GM10847 (cell line): ENCODE measurements around the gene REL.

Experiments
- POLR2A ChIP-seq: IDR thresholded peaks from 2 replicates; pipeline ENCODE4 v1.6.1; 2011; ENCODE audit not compliant: insufficient read length; ENCODE audit errors: extremely low read depth

Gene REL

GRCh38 chr2:60881047-60881932 is at the start of gene REL:
REL (plus strand) TSS chr2:60881574; CDS start chr2:60881841, 267 bp downstream.
- peak; percentile 82 for TF ChIP-seq POLR2A

GRCh38 chr2:60831921-60832320 is 49.5 kb upstream of the REL start:
- TF ChIP-seq POLR2A: no peak

GRCh38 chr2:60832621-60833020 is 48.8 kb upstream of the REL start:
- TF ChIP-seq POLR2A: no peak

- no peak for TF ChIP-seq POLR2A
Observed at GRCh38 chr2:60834270-60834717, 47.1 kb upstream of the REL start.

GRCh38 chr2:60836491-60836890 is 44.9 kb upstream of the REL start:
- TF ChIP-seq POLR2A: no peak

- TF ChIP-seq POLR2A: no peak
Observed at GRCh38 chr2:60837123-60837522, 44.3 kb upstream of the REL start.

DNA sequence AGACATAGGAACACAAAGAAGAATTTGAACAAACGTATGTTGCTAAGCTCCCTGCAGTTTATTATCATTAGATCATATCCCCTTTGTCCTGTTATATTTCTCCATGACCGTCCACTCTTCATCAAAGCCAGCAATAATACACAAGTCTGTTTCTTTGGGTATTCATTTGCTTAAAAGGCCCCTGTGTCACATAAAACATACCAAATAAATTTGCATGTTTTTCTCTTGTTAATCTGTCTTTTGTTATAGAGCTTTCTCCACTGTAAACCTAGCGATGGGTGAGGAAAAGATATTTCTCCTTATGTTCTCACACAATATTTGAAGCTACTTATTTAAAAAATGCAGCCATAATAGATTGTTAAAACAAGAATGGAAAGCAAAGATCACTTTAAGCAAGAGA is 42.9 kb upstream of the REL start:
- TF ChIP-seq POLR2A: no peak

GRCh38 chr2:60839126-60839813 is 42.1 kb upstream of the REL start:
- TF ChIP-seq POLR2A: no peak

DNA sequence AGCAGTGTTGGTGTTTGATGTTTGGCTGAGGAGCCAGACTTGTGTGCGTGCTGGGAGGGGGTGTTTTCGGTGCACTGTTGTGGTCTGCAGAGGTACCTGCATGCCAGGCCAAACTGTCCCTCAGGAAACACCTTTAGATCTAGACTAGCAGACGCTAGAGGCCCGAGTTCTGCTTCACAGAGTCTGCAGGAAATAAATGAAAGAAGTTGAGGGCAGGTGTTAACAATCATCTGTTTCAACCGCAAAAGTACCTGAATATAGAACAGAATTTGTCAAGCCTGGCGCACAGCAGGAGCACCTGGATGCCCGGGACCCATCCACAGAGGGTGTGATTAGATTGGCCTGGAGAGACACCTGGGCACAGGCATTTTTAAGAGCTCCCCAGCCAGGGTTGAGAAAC is 40.5 kb upstream of the REL start:
- TF ChIP-seq POLR2A: no peak

DNA sequence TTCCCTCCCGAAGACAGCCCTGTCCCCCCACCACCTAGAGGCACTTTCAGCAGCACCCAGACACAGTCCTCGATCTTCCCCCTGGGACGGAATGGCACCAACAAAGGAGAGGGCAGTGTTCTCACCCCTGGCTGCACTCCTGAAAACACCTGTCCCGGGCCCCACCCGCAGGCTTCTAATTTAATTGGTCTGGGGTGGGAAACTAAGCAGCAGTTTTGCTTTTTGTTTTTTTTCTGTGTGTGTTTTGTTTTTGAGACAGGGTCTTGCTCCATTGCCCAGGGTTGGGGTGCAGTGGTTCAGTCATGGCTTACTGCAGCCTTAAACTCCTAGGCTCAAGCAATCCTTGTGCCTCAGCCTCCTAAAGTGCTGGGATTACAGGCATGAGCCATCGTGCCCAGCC is 38.4 kb upstream of the REL start:
- no peak for TF ChIP-seq POLR2A

GRCh38 chr2:60844105-60844504 is 37.3 kb upstream of the REL start:
- no peak for TF ChIP-seq POLR2A

- TF ChIP-seq POLR2A: no peak
Observed at GRCh38 chr2:60847854-60848253, 33.5 kb upstream of the REL start.

DNA sequence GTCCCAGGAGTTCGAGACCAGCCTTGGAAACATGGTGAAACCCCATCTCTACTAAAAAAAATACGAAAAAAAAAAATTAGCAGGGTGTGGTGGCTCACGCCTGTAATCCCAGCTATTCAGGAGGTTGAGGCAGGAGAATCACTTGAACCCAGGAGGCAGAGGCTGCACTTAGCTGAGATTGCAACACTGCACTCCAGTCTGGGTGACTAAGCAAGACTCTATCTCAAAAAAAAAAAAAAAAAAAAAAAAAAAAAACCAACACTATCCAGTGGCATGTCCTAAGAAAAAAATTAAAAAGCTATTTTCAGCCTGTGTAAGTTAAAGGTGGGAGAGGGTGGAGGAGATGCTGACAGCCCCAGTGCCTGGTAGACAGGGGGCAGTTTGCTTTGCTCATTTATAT is 32.2 kb upstream of the REL start:
- no peak for TF ChIP-seq POLR2A

GRCh38 chr2:60852282-60852860 is 29.0 kb upstream of the REL start:
- no peak for TF ChIP-seq POLR2A

GRCh38 chr2:60853531-60853930 is 27.8 kb upstream of the REL start:
- no peak for TF ChIP-seq POLR2A
